Non-pigmented ciliary epithelial cell (primary cell): ENCODE measurements around the gene SAMD13.

Experiments
- DNase-seq: peaks from one replicate; pipeline ENCODE4 v3.0.0-alpha.2; 2010; ENCODE audit warnings: low read depth

Gene SAMD13, protein sequence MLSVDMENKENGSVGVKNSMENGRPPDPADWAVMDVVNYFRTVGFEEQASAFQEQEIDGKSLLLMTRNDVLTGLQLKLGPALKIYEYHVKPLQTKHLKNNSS

DNA sequence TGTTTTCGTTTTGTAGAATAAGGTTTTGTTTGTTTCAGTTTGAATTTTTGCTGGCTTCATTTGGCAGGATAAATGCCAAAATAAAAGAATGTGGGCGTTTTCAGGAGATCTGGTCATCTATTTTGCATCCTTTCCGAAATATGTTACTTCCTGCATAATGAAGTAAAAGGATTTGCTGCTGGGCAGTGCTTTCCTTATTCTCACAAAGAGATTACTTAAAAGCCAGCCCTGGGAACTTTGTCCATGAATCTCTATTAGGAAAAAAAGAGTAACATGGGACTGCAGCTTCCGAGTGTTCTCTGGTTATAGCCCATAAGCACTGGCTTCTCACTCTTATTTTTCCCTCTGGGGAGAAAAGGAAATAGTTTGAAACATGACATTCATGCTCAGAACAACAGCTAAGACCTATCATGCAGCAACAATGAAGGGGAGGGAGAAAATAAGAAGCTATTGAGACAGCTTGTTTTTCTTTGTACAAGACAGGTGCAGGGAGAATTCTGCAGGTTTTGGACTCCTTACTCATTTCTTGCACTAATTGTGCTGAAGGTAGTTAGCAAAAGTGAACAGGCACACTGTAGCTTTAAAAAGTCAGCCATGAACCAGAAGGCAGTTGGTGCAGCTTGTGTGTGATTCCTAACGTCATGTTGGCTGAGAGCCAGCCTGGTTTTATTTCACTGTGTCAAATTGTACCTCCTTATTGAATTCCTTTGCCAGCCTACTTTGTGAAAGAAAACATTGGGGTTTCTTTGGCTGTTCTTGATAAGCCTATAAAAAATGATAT lies at the start of gene SAMD13:
SAMD13 (plus strand) TSS at position 705 of the 781 bp plus-strand sequence. CDS start 1,527 bp downstream, outside the sequence.
- no peak for DNase-seq

DNA sequence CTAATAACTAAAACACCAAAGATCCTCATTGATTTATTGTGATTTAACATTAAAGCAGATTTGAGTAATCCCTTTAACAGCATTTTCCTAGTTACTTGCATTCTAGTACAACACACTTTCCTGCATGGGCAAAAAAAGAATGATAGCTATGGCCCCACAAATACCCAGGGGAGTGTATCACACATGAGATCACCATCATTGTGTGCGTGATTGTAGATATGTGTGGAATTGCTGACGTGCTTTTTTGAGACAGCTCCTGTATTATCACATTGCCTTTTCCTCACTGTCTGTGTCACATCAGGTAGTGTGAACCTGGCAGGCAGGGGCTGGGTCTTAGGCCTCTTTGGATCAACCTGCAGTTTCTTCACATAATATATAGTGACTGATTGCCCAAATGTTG lies 48.5 kb upstream of the SAMD13 start:
- peak; percentile 60 for DNase-seq

DNA sequence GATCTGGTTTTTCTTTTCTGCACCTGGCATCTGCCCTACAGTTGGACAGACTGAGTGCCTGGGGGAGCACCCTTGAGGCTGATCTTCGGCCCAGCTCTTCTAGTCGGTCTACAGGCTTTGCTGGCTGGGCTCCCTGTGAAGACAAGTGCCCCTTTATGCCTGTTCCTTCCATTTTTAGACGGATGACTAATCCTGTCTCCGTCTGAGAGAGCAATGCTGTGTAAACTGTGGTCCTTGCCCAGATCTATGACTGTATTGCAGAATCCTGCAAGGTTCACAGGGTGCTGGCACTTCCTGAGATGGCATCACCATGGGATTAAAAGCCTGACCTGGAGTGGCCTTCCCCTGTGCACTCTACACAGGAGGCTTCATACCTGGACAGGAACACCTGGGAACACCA lies 47.6 kb upstream of the SAMD13 start:
- peak; percentile 85 for DNase-seq

DNA sequence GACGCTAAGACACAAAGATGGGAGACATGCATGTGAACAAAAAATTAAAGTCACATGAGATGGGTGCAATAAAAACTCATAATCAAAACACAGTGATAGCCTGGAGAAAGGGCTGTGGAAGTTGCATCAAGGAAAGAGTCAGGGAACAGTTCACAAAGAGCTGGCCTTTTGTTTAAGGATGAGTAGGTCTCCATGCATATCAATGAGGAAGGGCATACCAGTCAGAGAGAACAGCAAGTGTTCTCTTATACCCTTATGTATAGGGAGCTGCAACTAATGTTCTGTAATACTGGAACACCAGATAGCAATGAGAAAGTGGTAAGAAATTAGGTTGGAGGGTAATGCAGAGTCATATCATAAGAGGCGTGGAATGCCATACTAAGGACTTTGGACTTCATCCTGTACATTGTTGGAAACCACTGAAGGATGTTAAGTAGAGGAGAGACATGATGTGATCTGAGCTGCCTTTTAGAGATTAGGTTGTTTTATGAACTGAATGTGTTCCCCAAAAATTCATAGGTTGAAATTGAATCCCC lies 46.7 kb upstream of the SAMD13 start:
- no peak for DNase-seq

DNA sequence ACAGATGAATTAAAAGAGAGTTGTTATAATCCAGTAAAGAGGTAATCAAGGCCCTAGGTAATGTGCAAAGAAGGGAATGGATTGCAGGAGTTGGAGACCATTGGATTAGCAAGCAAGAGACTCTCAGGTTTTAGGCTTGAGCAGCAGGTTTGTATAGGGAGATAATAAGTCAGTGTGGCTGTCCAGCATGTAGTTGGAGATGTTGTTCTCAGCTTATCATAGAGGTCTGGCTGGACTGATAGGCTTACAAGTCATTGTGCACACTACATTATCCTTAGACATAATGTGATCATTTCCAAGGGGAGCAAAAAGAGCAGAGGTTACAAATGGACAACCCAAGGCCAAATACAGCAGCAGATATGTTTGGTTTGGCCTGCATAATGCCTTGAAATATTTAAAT lies 45.9 kb upstream of the SAMD13 start:
- DNase-seq, result no peak

DNA sequence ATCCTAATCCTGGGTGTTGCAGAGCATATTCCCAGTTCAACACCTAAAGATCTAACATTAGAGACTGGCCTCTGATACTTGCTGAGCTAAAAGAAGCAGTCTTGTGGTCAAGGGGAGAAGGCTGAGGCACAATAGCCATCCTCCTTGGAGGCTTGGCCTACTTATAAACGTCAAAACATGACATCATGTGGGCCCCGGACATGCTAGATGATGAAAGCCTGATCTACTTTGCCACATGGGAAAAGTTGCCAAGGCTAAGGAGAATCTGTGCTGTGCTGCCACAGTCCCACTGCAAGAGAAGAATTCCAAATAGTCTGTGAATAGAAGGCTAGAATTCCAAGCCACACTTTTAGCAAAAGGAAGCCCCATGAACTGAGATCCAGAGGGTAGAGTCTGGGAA lies 43.9 kb upstream of the SAMD13 start:
- DNase-seq, result no peak

DNA sequence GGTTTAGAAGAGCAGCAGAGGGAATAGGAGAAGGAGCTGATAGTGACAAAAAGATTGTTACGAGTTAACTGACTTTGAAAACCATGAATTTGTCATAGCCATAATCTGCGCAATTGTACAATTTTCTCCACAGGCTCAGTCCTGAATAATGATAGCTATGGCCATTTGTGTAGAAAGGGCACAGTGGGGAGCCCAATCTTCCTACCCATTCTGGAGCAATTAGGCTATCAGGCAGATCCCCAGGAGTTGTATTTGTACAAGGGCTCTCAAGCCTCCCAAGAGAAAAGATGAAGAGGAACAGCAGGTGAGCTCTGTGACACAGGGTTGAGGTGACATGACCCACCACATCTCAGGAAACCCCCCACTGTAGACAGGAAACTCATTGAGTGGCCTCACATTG lies 42.1 kb upstream of the SAMD13 start:
- DNase-seq, result no peak

DNA sequence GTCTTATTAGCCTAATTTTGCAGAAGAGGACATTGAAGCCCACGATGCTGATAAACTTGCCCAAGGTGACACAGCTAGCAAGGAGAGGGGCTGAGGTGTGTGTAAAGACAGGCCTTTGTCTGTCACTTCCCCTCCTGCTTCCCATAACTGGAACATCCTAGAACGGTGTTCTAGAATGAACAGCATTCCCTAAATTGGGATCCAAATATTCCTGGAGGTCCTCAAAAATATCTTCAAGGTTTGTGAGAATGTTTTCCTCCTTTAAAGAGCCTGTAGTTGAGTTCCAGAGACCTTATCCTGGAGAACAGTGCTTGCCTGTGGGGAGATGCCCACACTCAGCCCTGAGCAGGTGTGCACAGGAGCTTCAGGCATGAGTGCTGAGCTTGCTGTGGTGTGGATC lies 41.5 kb upstream of the SAMD13 start:
- DNase-seq, result no peak

DNA sequence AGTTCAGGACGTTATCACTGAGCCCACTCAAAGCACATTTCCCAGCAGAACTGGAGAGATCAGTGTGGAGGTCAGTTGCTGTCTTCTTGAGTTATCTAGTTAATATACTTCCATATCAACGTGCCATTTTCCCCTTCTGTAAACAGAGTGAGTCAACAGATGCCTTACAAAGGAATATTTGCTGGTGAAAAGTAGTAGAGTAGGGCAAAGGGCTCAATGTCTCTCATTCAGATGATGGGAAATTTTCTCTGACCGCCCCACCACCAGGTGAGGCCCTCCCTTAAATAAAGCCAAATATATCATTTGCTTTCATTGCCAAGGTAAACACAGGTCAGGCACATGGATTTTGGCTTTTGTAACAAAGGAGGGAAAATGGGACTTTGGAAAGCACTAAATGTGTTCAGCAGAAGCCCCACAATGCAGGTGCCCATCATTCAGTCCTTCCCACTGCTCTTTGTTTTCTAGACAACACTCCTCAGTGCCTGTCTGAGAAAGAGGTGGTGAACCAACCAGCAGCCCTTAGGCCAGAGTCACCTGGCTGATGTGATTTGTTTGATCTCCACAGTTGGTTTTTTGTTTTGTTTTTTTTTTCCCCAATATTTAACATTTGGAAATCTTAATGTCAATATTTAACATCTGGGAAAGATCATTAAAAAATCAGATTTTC lies 40.5 kb upstream of the SAMD13 start:
- DNase-seq, result no peak

DNA sequence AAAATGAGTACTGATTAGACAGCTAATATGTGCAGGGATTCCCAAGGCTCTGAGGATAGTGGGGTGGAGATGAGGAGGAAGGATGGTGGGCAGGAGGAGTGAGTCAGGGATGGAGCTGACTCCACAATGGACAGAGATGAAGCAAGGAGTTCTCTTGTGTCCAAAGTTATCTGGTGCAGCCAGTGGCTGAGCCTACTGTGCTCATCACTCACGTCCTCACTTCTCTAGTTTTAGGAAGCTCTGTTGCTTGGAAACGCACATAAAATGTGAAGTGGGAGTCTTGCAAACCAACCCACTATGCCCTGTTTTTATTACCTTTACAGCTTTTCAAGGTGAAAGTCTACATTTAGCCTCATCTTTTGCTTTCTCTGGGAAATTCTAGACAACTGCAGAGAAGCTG lies 36.5 kb upstream of the SAMD13 start:
- no peak for DNase-seq

DNA sequence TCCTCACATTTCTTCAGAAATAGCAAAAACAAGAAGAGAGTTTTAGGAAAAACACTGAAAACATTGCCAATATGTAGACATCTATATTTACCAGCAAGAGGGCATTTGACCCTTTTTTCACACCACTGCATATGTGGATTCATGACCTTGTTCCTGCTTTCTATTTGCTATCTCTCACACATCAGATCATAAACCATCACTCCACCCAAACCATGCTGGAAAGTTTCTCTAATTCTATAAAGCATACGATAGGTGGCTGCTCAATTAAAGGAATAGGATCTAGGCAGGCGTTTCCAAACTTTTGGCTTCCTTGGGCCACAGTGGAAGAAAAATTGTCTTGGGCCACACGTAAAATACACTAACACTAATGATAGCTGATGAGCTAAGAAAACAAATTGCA lies 35.6 kb upstream of the SAMD13 start:
- DNase-seq, result no peak

DNA sequence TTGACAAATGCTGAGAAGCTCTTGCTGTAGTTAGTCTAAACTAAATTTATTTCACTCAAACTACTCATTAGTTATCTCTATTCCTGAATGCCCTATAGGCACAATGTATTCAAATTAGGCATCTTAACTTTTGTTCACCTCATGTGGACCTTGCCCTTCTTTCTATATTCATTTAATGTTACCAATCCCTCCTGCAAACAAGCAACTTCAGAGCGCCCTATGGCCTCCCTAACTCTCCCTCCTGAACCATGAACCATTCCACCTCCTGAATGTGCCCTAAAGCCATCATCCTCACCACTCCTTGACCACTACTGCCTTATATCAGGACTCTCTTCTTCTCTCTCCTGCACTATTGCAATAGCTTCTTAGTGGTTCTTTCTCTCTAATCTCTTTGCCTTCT lies 34.8 kb upstream of the SAMD13 start:
- no peak for DNase-seq

DNA sequence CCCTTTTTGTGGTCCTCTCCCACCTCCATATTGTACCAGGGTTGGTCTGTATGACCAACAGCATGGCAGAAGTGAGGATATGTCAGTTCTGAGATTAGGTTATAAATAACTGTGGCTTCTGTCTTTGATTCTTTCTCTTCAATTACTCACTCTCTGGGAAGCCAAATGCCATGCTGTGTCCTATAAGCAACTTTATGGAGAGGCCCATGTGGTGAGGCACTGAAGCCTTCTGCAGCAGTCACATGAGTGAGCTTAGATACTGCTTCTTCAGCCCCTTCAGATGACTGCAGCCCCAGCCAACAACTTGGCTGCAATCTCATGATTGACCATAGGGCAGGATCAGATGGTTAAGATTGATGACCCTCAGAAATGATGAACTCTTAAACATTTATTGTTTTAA lies 34.0 kb upstream of the SAMD13 start:
- DNase-seq, result no peak

DNA sequence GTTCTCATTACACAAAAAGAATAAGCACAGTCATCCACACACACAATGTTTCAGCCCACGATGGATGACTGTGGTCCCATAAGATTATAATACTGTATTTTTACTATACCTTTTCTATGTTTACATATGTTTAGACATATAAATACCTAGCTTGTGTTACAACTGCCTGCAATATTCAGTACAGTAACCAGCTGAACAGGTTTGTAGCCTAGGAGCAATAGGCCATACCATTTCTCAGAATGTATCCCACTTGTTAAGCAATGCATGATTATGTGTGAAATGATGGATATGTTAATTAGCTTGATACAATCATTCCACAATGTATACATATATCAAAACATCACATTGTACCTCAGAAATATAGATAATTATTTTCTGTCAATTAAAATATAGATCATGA lies 33.2 kb upstream of the SAMD13 start:
- DNase-seq, result no peak

DNA sequence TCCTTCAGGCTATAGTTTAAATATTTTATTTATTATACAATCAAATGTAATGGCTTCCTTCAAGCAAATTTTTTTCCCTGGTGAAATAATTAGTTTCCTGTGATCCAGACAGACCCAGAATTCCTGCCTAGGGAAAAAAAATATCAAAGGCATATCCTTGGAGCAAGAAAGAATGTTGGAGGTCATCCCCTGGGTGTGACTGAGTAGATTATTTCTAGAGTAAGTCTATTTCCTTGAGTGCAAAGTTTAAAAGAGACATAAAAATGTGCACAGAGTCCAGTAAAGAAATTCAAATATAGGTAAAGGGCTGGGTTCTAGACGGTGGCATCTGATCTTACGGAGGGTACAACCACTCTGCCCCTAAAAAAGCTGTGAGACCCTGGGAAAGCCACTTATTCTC lies 32.2 kb upstream of the SAMD13 start:
- no peak for DNase-seq

DNA sequence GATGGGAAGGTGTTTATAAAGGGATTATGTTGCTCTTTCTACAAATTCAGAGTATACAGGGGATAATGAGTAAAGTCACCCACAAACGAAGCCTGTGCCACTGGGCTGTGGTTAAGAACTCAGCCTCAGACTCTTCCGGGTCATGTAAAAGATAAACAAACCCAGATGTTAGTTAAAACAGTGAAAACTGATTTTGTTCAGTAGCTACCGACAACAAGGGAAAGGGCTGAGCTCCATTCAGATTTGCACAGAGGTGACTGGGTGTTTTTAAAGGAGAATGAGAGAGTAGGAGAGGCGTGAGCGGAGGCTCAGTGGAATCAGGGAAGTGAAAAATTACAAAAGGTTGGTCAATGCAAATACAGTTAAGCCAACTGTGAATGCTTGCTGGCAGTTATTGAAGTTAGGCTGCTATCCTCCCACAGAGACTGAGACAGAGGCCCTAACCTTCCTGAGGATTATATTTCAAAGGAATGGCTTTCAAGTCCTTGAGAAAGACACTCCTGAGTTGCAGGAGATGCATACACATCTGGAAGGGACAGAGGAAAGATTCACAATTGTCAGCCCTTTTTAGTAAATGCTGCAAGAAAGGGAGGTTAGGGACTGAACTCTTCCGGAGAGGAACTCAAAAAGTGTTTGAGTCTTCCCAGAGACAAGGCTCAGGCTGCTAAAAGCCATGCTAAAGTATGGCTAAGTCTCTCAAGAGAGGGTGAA lies 29.9 kb upstream of the SAMD13 start:
- no peak for DNase-seq

DNA sequence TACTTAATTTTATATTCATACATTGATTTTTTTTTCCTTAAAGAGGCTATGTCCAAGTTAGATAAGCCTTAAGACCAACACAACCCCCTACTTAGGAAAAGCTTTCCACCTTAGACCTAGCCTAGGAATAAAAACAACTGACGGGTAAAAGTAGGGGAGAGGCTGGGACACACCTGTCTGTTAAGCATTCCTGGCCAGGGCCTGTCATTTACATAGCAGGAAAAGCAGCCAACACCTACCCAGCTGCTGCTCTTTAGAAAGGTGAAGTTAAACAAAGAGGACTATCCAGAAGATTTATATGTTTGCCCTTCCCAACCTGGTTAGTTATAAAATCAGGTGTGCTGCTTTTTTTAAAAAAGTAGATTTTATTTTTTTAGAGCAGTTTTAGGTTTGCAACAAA lies 29.1 kb upstream of the SAMD13 start:
- DNase-seq, result no peak

DNA sequence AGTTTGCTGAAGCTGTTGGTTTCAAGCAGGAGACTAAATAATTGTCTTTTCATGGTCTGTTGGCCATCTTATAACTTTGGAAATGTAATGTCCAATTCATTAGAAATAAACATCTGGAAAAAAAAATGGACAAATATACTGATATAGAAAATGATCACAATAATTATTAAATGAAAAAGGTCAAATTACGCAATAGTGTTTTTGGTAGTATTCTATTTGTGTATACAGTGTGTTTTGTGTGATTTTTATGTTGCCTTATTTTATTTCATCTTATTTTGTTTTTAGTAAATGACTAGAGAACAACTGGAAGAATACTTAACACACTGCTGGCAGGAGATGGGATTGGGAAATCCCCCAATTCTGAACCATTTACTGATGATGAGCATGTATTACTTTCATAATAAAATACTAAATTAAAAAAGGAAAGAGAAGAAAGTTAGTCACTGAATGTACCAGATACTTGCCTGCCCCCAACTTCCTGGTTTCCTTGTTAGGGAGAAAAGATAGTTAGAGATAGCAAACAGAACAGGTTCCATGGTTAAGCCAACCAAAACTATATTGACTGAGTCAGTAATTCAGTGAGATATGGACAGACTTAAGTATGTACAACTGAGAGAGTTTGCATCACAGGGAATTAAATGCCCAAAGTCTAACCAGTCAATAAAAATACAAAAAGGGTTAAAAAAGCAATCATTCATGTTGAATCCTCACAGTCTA lies 24.0 kb upstream of the SAMD13 start:
- no peak for DNase-seq

DNA sequence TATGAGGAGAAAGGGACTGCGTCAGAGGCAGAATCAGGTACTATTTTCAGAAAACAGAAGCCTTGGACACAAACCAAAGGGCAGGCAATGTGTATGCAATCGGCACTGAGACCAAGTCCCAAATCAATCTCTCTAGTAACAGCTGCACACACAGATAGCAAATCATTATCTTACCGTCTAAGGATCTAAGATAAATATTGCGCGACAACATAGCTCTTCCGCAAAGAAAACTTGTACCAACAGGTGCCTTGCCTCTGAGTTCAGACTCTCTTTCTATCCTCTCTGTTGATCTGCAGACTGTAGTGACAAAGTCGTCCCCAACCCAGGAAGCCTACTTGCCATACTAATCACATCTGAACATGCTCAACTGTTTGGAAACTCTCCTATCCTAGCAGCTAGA lies 22.6 kb upstream of the SAMD13 start:
- DNase-seq, result no peak

DNA sequence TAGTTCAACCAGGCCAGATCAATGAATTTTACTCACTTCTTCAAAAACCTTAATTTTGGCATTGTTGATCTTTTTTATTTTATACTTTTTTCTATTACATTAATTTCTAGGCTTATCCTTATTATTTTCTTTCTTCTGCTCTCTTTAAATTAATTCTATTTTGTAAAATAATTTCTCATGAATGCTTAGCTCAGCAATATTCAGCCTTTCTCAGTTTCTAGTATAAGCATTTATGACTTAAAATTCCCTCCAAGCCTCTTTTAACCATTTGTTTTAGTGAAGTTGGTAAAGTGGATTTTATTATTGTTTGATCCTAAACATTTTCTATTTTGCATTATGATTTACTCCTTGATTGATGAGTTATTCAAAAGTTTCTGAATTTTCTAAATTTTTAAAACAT lies 20.6 kb upstream of the SAMD13 start:
- DNase-seq, result no peak

DNA sequence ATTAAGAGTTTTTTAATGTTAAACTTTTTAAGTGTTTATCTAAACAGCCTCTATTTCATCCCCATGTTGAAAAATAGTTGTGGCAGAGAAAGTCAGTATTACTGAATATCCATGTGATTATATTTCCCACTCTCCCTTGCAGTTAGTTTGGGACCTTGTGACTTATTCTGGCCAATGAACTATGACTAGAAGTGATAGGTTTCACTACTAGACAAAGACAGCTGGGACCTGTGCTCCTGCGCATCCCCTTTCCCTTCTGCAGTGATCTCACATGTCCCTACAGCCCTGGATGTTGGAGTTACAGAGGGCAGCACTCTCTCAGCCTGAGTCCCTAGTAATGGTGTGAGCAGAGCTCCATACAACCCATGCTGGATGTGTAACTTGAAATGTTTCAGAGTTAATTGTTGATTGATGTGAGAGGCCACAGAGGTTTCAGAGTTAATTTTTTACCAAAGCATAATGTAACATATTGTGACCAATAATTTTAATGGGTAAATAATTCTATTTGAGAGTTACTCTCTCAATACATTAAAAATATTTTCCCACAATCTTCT lies 18.7 kb upstream of the SAMD13 start:
- DNase-seq, result no peak

DNA sequence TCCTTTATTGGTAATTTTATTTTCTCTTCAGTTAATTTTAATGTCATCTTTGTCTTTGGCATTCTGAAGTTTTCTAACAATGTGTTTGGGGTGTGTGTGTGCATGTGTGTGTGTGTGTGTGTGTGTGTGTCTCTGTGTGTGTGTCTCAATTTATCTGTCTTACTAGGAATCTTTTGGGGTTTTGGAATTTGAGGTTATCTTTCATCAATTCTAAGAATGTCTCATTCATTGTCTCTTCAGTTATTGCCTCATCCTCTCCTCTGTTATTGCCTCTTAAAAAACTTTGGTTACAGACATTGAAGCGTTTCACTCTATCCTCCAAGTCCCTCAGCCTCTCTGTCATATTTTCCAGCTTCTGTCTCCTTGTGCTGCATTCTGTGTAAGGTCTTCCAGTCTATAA lies 18.1 kb upstream of the SAMD13 start:
- DNase-seq, result no peak
